Tibial nerve (tissue), 4 donors: Measurements from ENCODE around the gene ABCG1. TPM values are rescaled to one million over a fixed set of nuclear protein-coding genes. Genes with fewer than 3 reads are reported as not detected.

Source experiments
- DNase-seq, 2 donors: peaks; one replicate each; pipeline ENCODE4 v3.0.0-alpha.2; 2019; ENCODE audit warnings: low spot score in 2 of 2
- H3K27ac ChIP-seq, 4 donors: fragments of 200-600 bp; sonication (generic) in 3 of 4; one replicate each; pipeline ENCODE4 v1.5.1; 2017 to 2019; ENCODE audit warnings: mild to moderate bottlenecking in 1 of 4
- H3K27me3 ChIP-seq, 2 donors: fragments of 200-600 bp; sonication (generic) in 1 of 2; one replicate each; pipeline versions ENCODE4 v1.5.1 to v1.6.0; 2017 to 2019
- H3K36me3 ChIP-seq, 3 donors: fragments of 200-600 bp; sonication (generic); one replicate each; pipeline ENCODE4 v1.5.1; 2018 to 2019
- H3K4me1 ChIP-seq, 4 donors: fragments of 200-600 bp; sonication (generic) in 3 of 4; one replicate each; pipeline ENCODE4 v1.5.1; 2017 to 2019
- H3K4me3 ChIP-seq, 4 donors: fragments of 200-600 bp; sonication (generic) in 3 of 4; one replicate each; pipeline ENCODE4 v1.5.1; 2017 to 2019; ENCODE audit warnings: mild to moderate bottlenecking in 1 of 4, moderate library complexity in 1 of 4
- H3K9me3 ChIP-seq, 4 donors: fragments of 200-600 bp; sonication (generic) in 3 of 4; one replicate each; pipeline ENCODE4 v1.5.1; 2017 to 2019
- CTCF ChIP-seq, 5 experiments: fragments of 200-600 bp in 3 of 5; fragments of 450-650 bp in 2 of 5; sonication (generic) in 3 of 5; IDR thresholded peaks; one replicate each; pipeline ENCODE4 v1.5.1; 2016 to 2019; ENCODE audit warnings: antibody characterized with exemption in 5 of 5, mild to moderate bottlenecking in 3 of 5, moderate library complexity in 2 of 5
- EP300 ChIP-seq, 2 donors: sonication (generic); formaldehyde crosslinking; IDR thresholded peaks; one replicate each; pipeline ENCODE4 v1.6.1; 2017; ENCODE audit warnings: antibody characterized with exemption in 2 of 2, mild to moderate bottlenecking in 1 of 2
- POLR2A ChIP-seq, 2 donors: fragments of 450-650 bp; IDR thresholded peaks; one replicate each; pipeline ENCODE4 v1.6.1; 2017; ENCODE audit warnings: antibody characterized with exemption in 2 of 2, mild to moderate bottlenecking in 2 of 2, moderate library complexity in 2 of 2
- WGBS, 2 donors: methylation state at CpG; one replicate each; pipeline ENCODE4 v1.1.5; 2018; 5-methylcytosine and 5-hydroxymethylcytosine counted together
- total RNA-seq, 4 donors: library from RNA; depleted of rRNA; stranded (reverse); fragments of >200 nt; gene quantifications; one replicate each; pipeline ENCODE4 v1.1.0, GENCODE V29; 2016

ABCG1 gene
- total RNA-seq, 4 donors from 2014 or later = 10.5 to 32.8 (median 18.6) TPM

- H3K27me3 ChIP-seq = no peaks in the 10 kb centered on the region
- peaks cover 0 to 63% (median 0%) of the 10 kb centered on the region in 3 donors for H3K36me3 ChIP-seq
- H3K4me1 ChIP-seq = no peaks in the 10 kb centered on the region
- no peak for DNase-seq
- H3K27ac ChIP-seq = no peak overlapping the region
- 93% methylated on average over 5 of the region's 5 CpGs for WGBS, 2 donors
- peaks cover 0 to 4% (median 0%) of the 10 kb centered on the region in 4 donors for H3K9me3 ChIP-seq
- H3K4me3 ChIP-seq = no peak overlapping the region
- TF ChIP-seq POLR2A (IDR thresholded peaks at IDR 0.05) (no peak), EP300 (IDR thresholded peaks at IDR 0.05) (no peak), CTCF (IDR thresholded peaks at IDR 0.05) (no peak)
These were observed 70.0 kb downstream of the ABCG1 start for GRCh38 chr21:42288962-42289361.

- Histone ChIP-seq H3K4me3 (no peak overlapping the region), H3K9me3 (peaks cover 0 to 4% (median 0%) of the 10 kb centered on the region in 4 donors), H3K4me1 (no peaks in the 10 kb centered on the region), H3K36me3 (peaks cover 0 to 57% (median 0%) of the 10 kb centered on the region in 3 donors), H3K27me3 (no peaks in the 10 kb centered on the region), H3K27ac (no peak overlapping the region)
- 89 to 91% methylated on average over 18 of the region's 18 CpGs for WGBS, 2 donors
- TF ChIP-seq EP300 (IDR thresholded peaks at IDR 0.05) = peak in 1 of 2 donors; percentile 66
- no peak for TF ChIP-seq CTCF (IDR thresholded peaks at IDR 0.05)
- DNase-seq = peak; percentile 35 to 73
These were observed 71.0 kb downstream of the ABCG1 start for GRCh38 chr21:42289926-42290325.

GRCh38 chr21:42290505-42290904 is 71.6 kb downstream of the ABCG1 start:
- Histone ChIP-seq H3K27ac (peak overlapping the region in 1 of 4 donors; percentile 33), H3K36me3 (peaks cover 0 to 57% (median 0%) of the 10 kb centered on the region in 3 donors), H3K4me3 (no peak overlapping the region), H3K27me3 (no peaks in the 10 kb centered on the region), H3K4me1 (no peaks in the 10 kb centered on the region), H3K9me3 (peaks cover 0 to 4% (median 0%) of the 10 kb centered on the region in 4 donors)
- 43 to 47% methylated on average over 3 of the region's 3 CpGs for WGBS, 2 donors
- DNase-seq = no peak
- no peak for TF ChIP-seq CTCF (IDR thresholded peaks at IDR 0.05)
- no peak for TF ChIP-seq EP300 (IDR thresholded peaks at IDR 0.05)
- TF ChIP-seq POLR2A (IDR thresholded peaks at IDR 0.05) = no peak

- 86% methylated on average over 33 to 35 of the region's 35 CpGs for WGBS, 2 donors
- Histone ChIP-seq H3K4me1 (no peaks in the 10 kb centered on the region), H3K27me3 (no peaks in the 10 kb centered on the region), H3K27ac (peak overlapping the region in 1 of 4 donors; percentile 33), H3K9me3 (peaks cover 0 to 4% (median 0%) of the 10 kb centered on the region in 4 donors), H3K4me3 (no peak overlapping the region), H3K36me3 (peaks cover 0 to 56% (median 0%) of the 10 kb centered on the region in 3 donors)
- no peak for TF ChIP-seq CTCF (IDR thresholded peaks at IDR 0.05)
- no peak for TF ChIP-seq POLR2A (IDR thresholded peaks at IDR 0.05)
- TF ChIP-seq EP300 (IDR thresholded peaks at IDR 0.05) = no peak
- DNase-seq = no peak
These were observed 72.2 kb downstream of the ABCG1 start for GRCh38 chr21:42291003-42291750.
